Stimulated activated CD8-positive, alpha-beta memory T cell treated with anti-CD3 and anti-CD28 coated beads, Interleukin-12 subunit alpha, Interleukin-12 subunit beta, amount 100 ng/mL, for 1 hour (primary cell): Measurements from ENCODE around the gene ARRB1.
"Not testable (repeated sequence)": the region's sequence is repeated elsewhere in the genome, so short reads cannot be mapped to it uniquely, and the experiment has no call there.

Experiments used
- DNase-seq: peaks from one replicate; pipeline ENCODE4 v3.0.0-alpha.2; 2020; ENCODE audit warnings: low read depth

Gene ARRB1

DNA sequence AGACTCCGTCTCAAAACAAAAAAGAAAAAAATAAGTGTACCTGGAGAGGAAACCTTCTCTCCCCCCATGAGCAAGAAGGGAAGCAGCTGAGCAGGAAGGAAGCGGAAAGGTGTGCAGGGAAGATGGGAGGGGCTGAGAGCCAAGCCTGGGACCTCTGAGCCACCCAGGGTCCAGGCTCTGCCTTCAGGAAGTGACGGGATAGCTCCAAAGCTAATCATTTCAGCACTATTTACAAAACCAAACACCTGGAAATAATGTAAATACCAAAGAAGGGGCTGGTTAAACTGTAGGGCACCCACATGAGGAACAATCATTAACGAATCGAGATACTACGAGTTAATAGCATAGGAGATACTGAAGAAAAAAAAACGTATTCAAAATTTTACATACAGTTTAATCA lies 27.9 kb downstream of the ARRB1 start:
- DNase-seq: no peak

DNA sequence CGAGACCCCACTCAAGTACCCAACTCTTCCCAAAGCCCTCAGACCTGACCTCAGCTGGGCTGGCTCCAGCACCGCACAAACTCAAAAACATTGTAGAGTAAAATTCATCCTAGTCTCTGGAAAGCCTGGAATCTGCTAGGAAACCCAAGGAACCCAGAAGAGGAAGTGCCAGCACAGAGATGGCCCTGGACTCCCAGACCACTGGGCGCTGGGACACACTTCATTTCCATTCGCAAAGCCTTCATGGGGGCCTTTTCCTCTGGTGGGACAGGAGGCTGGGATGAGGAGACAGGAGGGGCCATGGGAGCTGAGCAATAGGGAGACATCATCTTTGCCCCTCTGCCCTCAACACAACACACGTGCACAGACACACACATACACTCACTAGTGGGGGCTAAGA lies 30.8 kb downstream of the ARRB1 start:
- no peak for DNase-seq

DNA sequence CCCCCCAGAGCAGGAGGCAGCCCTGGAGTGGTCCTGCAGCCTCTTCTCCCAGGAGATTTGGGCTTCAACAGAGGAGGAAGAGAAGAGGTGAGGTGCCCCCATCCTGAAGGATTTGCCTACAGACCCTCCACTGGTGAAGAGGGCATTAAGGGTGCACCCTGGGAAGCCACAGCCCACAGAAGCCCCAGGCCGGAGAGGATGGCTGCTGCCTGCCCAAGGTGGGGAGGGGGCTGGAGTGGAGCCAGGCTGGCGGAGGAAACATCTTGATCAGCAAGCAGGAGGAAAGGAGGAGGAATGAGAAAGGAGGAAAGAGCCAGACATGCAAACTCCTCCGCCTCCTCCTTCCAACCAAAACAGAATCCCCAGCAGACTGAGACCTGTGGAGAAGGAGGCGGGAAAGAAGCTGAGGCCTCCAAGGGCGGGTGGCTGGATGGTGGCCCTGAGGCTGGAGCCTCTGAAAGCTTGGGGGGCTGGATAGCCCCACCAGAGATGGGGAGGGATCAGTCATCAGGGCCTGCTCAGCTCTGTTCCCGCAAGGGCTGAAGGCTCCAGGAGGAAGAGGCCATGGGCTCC lies 31.3 kb downstream of the ARRB1 start:
- no peak for DNase-seq

DNA sequence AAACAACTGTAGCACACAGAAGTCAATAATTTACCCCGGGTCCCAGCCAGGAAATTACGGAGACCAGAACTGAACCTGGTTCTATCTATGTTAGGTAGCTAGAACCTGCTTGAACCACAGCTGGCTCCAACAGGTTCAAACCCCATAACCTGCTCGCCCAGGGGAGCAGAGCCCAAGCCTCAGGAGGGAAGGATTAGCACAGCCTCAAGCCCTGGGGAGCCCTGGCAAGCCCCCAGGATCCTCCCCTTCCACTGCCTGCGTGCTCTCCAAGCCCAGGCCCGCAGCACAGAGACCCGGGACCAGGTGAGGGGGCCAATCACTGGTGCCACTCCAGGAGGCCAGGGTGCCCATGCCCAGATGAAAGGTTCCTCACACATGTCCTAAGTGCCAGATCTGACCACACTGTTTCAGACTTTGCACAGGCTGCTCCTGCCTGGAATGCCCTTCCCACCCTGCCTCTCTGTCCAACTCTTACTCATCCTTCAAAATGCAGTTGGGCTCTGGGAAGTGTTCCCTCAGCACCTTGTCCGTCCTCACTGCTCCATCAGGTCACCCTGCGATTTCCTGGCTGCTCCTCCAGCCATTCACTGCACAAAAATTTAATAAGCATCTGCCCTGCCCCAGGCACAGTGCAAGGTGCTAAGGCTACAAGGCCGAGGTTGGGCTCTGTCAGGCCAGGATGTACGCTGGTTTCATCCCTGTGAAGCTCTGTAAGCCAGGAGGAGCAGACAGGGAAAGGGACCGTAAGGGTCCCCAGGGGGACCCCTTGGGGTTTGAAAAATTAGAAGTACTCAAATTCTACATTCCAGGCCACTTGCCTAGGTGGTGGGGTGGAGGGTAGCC lies 32.2 kb downstream of the ARRB1 start:
- DNase-seq: no peak

DNA sequence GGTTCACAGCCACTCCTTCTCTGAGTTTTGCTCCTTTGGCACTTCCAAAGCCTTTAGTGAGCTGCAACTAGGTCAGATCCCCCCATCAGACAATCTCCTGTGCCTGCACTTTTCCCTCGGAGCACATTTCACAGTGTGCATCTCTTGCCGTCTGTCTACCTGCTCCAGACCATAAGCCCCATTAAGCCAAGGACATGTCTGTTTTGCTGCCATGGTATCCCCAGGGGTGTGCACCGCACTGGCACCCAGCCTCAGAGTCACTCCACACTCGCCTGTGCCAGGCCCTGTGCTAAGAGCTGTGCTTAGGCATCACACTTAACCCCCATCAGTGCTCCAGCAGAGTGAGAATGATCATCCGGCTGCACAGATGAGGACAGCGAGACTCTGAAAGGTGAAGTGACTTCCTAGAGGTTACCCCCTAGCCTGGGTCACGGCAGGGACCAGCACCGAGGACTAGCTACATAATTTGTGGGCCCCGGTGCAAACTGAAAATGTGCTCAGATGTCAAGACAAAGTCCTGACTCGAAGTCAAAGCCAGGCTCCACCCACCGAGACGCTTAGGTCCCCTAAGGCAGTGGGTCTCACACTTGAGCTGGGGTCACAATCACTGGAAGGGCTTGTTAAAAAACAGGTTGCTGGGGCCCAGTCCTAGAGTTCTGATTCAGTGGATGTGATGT lies 33.9 kb downstream of the ARRB1 start:
- DNase-seq: no peak

DNA sequence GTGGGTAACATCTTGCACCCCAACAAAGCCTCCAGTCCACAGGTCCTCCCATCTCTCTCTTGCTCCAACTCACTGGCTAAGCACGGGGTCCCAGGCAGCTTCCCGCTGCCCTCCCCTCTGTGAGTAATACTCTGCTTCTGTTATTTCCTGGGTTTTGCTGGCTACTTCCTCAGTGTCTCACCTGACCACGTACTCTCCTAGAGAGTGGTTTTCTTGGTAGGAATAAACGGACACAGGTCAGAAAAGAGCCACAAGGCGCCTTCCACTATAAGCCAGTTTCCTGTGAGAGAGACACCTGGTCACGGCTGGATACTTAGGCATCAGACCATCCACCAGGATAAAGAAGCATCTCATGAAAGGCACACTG lies 36.0 kb downstream of the ARRB1 start:
- DNase-seq: no peak

DNA sequence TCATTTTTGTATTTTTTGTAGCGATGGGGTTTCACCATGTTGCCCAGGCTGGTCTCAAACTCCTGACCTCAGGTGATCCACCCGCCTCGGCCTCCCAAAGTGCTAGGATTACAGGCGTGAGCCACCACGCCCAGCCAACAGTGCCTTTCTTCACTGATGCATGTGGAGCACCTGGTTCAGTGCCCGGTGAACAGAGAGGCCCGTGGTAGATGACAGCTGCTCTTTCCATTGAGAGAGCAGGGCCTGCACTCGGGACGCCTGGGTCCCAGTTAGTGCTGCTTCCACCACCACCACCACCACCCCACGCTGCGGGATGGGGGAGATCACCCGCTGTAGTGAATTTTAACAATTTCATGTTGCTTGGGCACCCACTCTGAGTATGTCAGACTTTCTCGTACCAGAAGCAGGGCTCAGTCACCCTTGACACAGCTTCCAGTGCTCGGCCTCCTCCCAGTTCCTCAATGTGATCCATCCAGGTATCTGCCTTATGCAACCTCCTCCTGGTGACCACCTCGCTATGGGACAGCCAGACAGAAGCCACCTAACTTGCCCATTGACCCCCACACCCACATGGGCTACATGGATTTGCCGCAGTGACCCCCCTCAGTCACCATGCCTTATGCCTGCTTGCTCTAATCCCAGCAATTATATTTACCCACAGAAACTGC lies 36.6 kb downstream of the ARRB1 start:
- DNase-seq: no peak

DNA sequence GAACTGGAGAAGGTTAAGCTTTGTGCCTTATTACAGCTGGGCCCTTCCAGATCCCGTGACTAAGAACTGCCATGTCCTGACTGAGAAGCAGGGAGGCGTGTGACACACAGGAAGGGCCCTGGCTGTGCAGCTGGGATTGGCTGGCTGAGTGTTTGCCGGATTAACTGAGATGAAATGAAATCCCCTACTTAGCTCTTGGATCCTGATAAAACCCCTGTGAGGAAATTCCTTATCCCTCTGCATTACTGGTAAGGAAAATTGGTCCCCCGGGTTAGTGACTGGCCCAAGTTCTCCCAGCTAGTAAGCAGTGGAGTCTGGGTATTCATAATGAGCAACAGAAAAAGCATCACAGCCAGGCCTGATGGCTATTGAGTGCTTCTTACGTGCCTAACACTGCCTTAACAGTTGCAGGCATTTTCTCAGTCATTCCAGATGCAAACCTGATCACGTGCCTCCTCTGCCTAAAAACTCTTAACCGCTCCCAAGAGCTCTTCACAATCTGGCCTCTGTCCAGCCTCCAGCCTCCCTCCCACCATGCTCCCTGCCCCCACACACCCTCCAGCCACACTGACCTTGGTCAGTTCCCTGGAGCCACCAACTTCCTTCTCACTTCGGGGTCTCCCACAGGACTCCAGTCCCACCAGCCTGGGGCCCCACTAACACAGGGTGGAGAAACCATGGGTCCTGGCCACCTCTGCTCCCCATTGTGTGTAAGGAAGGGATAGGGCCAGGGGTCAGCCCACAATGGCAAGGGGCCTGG lies 37.8 kb downstream of the ARRB1 start:
- no peak for DNase-seq

DNA sequence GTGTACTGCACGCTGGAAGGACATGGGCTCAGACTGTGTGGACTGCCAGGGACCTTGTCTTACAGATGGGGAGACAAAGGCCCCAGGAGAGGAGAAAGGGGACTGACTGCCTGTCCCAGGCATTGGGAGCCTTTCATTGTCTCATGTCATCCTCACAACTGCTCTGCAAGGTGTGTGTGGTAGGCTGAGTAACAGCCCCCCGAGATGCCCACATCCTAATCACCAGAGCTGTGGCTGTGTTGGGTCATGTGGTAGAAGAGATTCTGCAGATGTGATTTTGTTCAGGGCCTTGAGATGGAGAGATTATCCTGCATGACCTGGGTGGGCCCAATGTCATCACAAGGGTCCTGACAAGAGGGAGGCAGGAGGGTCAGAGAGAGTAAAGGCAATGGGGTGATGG lies 39.1 kb downstream of the ARRB1 start:
- DNase-seq: no peak

DNA sequence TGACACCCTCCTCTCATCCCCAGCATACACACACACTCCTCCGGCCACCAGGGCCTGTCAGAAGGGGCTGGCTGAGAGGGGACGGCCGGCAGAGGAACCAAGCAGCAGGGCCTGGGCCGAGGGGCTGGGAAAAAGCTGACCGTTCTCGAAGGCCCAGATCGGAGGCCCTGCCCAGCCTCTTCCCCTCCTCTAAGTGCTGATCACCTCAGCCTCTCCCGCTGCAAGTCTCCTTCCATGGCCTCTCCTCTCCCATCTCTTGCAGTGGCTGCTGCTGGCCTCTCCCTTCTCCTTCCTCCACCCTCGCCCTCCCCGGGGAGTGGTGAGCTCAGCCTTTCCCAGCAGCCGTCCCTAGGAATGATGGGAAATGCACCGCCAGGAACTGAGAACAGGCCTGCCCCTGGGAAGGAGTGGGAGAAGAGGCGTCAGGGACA lies 39.6 kb downstream of the ARRB1 start:
- no peak for DNase-seq

DNA sequence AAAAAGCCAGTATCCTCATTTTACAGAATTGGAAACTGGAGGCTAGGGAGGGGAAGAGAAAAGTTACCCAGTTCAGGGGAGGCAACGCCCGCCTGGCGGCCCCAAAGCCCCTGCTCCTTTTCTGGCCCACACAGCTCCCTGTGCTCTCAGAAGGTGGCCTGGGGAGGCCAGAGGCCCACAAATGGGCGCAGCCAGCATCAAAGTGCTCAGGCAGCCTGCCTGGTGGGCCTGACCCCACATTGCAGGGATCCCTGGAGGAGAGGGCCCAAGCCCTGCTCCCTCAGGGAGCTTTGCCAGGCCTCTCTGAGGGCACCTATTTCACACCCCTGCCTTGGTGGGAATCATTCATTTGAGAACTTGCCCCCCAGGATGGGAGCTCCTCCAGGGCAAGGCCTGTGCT lies 42.5 kb downstream of the ARRB1 start:
- DNase-seq: no peak

DNA sequence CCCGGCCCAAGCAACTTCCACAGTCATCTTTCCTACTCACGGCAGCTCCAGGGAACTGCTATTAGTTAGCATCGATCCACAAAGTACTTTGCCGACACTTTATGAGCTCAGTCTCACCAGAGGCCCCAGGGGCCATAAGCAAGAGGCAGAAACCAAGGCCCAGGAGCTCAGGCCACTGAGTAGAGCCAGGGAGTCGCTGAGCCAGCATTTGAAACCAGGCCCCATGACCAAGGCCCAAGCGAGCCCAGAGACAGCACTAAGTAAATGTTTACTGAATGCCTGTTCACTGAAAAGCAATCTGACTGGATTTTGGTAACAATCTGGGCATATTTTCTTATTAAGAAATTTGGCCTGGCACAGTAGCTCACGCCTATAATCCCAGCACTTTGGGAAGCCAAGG lies 43.3 kb downstream of the ARRB1 start:
- DNase-seq: no peak

DNA sequence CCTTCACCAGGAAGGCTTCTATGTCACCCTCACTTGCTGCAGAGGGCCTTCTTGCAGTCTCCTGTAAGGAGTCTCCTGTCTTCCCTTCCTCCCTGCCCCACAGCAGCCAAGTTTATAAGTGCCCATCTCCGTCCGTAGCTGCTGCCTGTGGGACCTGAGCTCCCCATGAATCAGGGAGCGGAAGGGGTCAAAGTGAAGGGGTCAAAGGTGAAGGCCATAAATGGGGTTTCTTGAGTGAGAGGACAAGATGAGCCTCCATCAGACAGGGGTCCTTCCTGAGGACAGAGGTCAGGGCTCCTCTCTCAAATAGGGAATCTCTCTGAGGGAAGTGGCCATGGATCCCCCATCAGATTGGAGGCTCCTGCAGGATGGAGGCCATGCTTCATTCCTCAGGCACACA lies 44.4 kb downstream of the ARRB1 start:
- DNase-seq: no peak

DNA sequence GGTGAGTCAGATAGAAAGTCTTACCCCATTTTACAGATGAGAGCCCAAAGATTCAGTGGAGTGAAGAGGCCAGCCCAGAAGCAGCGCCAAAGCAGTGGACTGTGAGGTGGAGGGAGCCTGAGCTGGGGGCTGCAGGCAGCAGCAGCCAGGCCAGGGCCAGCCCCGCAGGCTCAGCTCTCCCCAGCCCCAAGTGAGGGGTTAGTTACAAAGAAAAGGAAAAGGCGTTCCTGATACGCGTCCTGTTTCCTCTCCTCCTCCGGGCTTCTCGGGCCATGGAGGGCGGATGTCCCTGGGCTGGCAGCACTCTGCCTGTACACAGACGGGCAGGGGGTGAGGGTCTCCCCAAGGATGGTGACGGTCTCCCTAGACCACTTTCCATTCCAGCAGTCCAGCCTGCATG lies 44.9 kb downstream of the ARRB1 start:
- DNase-seq: no peak

DNA sequence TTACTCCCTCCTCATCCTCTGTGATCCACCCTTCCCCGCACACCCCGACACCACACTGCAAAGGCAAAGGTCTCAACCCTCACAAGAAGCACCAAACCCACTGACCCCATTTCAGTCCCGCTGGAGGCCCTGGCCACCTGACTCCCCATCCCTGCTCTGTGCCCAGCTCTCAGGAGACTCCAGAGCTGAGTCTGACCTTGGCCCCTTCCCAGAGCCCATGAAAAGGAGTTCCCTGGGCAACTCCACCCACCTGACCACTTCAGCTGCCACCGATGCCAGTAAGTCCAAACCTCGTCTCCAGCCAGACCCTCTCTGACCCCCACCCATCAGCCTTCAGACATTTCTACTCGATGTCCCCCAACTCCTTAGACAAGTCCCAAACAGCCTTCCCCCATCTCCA lies 45.5 kb downstream of the ARRB1 start:
- no peak for DNase-seq

DNA sequence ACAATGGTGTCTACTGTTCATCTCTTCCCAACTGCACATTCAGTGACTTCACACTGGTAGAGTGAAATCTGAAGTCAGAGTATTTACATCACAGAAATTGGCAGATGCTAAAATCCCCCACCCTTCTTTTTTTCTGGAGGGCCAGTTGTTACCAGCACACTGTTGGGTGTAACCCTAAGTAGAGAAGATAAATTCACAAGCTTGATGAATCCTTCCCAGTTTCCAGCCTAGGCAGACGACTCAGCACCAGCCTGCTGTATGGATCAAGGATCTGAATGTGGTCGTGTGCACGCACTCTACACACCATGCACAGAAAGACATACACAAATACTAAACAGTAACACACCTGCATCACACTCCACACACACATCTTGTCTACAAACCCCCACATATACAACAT lies 46.0 kb downstream of the ARRB1 start:
- DNase-seq: no peak

DNA sequence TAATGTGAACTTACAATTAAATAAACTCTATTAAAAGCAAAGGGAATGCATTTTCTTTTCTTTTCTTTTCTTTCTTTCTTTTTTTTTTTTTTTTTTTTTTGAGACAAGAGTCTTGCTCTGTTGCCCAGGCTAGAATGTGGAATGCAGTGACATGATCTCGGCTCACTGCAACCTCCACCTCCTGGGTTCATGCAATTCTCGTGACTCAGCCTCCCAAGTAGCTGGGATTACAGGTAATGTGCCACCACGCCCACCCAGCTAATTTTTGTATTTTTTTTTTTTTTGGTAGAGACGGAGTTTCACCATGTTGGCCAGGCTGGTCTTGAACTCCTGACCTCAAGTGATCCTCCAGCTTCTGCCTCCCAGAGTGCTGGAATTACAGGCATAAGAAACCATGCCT lies 46.5 kb downstream of the ARRB1 start:
- not testable (repeated sequence) for DNase-seq

DNA sequence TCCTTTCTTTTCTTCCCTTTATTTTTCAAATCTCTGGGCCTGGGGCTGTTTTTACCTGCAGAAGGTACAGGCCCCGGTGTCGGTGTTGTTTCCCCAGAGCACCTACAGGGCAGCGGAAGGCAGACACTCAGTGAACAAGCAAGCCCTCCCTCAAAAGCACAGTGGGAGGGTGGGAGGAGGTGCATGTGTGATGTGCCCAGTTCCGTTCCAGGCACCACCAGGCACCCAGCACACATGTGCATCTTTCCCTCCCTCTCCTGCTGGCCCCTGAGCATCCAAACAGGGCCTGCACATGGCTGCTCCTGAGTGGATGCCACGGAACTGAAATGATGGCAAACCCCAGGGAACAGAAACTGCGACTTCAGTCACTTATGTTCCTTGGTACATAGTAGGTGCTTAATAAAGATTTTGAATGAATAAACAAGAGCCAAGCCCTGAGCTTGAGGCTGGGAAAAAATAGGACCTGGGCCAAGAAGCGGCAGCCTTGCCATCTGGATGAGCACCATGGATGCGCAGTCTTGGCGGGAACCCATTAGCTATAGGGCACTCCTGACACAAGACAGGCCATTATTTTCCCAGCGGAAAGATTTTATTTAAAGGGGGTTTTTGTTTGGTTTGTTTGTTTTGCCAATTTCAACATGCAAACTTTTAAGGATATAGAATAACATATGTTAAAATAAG lies 47.8 kb downstream of the ARRB1 start:
- DNase-seq: no peak

DNA sequence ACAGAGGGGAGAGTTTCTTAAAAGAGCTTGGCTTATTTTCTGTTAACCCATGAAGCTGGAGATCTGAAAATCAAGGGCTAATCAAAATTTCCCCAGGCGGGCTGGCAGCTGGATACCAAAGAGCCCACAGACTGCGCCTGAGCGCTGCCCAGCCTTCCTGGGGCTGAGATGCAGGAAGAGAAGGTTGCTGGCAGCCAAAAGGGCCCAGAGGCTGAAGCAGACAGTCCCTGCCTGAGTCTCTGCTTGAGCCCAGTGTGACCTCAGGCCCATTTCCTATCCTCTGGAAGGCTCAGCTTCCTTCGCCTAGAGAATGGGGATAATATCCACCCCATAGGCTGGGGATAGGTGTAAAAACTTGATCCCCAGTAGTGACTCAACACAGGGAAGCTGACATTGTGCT lies 49.1 kb downstream of the ARRB1 start:
- DNase-seq: no peak

DNA sequence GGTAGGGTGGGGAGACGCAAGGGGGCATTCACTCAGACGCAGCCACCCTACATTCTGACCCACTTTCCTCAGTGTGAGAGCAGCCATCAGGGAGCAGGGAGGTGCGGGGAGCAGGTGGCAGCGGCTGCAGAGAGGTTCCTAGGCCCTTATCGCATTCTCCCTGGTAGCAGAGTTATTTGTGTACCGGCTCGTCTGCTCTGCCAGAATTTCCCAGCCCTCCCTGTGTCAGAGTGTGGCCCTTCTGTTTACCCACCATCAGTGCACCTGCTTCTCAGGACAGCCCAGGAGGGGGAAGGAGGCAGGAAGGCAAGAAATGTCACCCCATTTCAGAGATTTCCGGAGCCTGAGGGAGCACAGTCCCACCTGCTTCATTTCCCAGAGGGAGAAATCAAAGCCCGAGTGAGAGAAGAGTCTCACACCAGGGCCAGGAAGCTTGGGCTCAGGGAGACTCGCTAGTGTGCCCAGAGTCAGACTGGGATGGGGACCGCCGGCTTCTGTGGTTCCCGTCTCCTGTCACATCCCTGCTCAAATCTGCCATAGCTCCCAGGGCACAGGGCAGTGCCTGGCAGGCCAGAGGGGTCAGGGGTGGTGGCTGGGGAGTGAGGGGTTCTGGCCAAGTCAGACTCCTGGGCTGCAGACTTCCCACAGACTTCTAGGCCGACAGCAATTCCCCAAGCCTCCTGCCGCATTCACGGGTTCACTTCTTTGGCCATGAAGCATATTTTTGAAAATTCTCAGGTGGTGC lies 49.7 kb downstream of the ARRB1 start:
- DNase-seq: no peak

DNA sequence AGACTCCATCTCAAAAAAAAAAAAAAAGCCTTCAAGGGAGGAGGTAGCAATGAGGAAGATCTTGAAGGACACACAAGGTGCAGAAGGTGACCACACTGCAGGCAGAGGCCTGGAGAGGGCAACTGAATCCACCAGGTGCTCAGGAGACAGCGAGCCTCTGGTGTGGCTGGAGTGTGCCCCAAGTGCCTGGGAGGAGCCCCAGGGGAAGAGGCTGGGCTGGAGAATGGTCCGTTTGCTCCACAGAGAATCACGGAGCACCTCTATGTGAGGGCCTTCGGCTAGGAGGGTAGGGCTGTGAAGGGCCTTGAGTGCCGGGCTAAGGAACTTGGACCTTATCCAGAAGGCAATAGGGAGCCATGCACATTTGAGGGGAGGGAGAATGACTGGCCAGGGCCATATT lies 50.3 kb downstream of the ARRB1 start:
- no peak for DNase-seq
